HS-5 (cell line): ENCODE results near the gene AGPAT3.

Experiments used
- DNase-seq: peaks from one replicate; pipeline ENCODE4 v3.0.0-alpha.2; 2012; ENCODE audit warnings: low read depth

The AGPAT3 gene

DNA sequence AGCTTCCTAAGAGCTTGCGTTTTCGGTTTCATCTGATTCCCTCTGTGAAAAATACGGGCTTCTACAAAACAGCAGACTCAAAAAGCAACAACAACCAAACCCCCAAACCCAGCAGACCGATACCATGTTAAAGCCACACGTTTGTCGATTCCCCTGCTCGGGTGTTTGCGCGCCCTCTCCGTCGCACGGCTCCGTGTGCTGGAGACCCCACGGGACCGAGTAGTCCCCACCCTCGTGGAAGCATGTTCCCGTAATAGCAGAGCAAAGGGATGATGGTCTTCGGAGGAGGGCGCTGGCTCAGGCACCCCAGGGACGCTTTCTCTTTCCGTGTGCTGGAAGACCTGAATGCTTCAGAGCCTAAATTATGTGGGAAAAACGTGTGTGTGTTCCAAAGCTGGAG is 42.7 kb downstream of the AGPAT3 start:
- DNase-seq = no peak

DNA sequence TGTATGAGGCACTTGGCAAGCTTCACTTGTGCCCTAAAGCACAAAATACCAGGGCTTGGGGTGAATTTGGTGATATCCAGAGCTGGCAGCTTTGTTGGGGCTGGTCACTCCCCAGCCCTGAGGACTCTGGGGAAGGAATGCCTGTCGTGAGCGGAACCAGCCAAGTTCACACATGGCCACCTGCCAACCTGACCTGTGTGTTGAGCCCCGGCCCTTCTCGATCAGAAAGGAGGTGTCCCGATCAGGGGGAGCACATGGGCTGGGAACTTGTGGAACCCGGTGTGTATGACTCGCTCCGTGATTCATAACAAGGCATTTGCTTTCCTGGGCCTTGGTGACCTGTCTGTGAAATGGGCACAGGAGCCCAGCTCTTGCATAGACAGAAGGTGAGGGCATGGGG is 43.1 kb downstream of the AGPAT3 start:
- DNase-seq = no peak

DNA sequence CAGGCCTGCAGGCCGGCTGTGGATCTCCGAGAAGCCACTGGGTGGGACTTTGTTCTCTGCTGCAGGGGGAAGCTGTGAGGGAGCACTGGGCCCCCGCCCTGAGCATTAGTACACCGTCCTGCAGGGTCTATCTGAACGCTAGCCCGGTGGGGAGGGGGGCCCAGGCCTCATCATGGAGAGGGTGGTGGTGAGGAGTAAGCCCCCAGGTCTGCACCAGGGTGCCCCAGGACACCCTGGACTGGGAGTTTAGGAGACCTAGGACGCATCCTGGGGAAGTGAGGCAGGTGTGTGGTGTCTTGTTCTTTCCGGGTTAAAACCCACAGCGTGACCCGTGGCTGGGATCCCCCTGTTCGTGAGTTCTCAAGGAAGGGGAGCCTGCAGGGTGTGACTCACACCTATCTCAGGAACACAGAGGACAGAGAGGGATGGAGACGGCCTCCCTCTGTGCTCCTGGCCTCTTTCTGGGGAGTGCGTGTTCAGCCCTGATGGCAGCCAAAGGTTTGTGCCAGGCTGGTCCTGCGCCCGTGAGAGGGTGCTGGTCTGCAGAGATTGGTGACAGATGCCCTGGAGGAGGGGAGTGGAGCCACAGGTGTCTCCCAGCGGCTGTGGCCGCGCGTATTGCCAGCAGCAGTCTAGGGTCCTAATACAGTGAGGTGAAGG is 44.8 kb downstream of the AGPAT3 start:
- no peak for DNase-seq

DNA sequence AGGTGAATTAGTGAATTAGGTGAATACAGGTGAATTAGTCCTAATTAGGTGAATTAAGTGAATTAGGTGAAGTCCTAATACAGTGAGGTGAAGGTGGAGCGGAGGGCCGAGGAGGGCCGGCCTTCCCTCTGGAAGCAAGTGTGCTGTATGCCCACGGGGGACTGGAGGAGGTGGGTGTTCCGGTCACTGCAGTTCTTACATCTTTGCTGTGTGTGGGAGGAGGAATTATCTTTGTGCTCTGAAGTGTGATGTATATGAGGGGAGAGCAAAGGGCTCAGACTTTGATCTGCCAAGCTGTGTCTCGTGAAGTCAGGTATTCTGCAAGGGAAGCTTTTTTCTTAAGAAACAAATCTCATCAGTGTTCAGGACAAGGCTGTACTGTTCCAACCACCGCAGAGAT is 45.4 kb downstream of the AGPAT3 start:
- no peak for DNase-seq

DNA sequence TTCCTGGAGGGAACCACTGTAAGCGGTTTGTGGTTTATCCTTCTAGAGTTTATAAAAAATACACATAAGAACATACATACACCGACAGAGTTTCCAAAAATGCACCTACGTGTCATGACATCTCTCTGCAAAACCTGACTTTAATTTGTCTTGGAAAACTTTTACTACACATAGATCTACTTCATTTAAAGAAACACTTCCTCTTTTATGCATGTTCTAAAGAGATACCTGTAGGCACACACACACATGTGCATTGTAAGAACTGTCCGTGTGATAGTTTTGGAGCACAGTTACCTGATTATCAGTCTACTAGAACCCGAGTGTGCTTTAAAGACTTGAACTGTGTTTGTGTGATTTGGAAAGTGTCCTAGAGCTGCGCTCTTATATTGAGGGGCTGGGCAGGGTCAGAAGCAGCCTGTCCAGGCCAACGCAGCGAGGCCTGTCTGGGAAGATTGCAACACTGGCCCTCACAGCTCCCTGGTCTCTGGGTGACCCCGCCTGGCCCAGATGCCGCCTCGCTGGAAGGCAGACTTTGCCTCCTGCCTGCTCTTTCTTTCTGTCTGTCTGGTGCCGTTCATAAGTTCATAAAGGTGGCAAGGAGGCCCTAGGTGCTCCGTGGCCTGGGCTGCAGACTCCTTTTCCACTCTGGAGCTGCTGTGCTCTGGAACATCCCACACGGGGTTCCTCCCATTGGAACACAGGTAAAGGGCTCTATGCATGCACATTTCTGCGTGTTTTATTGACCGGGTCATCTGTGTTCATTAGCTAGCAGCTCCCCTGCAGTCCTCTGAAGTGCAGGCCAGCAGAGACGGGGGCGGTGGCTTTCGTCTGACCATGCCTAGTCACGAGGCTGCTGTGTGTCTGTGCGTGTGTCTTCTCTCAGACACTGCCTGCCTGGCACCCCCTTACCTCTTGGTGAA is 46.3 kb downstream of the AGPAT3 start:
- DNase-seq = no peak

DNA sequence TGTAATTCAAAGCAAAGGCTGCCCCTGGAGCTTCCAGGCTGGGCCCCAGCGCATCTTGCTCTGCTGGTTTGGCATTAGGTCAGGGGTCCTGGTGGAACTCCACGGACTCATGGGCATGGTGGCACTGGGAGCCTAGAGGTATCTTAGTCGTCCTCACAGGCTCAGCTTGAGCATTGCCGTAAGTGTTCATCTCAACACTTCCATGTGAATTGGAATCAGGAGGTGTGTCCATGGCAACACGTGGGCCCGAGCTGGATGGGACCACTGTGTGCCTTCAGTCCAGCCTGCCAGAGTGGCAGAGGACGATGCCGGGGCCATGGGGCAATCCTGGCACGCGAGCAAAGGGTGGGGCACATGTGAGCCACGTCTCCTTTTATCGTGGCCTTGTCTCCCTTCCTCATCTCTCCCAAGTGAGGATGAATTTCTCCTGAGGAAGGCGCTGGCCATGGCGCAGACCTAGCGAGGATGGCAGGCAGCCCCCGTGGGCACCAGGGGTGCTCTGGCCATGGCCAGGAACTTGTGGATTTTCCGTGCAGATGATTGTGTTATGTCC is 47.0 kb downstream of the AGPAT3 start:
- no peak for DNase-seq

DNA sequence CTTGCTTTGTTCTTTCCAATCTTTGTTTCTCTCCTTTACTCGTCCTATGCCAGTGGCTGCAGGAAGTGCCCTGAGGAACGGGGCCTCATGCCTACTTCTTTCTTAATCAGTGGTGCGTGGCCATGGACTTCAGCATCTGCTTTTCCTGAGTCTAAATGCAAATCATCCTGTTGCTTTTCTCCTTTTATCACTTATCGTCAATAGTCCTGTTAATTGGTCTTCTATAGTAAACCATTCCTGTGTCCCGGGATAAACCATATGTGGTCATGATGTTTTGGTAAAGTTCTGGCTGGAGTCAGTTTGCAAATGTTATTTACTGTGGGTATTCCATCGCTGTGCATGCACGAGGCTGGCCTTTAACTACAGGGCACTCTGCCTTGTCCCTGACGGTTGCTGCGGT is 47.5 kb downstream of the AGPAT3 start:
- DNase-seq = no peak

DNA sequence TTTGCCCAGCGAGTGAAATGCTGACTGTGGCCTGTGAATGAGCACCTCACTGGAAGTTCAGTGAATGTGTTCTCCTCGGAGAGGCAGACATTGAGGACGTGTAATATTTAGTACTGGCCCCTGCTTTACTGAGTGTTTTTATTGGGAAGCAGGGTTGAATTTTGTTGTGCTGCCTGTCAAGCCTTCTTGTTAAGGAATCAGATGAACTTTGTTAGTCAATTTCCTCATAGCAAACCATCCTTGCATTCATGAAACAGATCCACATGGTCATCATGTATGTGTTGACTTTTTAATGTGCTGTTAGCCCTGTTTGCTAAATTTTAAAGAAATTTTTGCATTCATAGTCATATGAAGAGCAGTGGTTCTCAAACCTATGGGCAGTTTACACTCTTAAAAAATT is 47.9 kb downstream of the AGPAT3 start:
- DNase-seq = no peak

DNA sequence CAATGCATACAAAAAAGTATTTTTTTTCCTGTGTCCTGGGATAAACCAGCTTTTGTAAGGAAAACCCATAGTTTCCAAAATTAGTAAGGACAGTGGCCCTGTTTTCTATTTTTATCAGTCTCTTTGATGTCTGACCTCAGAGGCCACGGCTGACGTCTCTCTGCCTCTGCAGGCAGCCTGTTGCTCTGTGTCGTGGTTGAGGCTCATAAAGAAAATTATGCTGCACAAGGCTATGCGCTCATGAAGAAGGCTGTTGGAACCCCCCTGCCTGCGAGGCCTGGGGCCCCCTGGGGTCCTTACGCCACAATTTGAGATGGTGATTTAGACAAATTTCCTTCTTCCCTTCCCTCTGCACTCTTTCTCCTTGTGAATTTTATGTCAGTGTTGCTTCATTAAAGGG is 48.9 kb downstream of the AGPAT3 start:
- DNase-seq = no peak

DNA sequence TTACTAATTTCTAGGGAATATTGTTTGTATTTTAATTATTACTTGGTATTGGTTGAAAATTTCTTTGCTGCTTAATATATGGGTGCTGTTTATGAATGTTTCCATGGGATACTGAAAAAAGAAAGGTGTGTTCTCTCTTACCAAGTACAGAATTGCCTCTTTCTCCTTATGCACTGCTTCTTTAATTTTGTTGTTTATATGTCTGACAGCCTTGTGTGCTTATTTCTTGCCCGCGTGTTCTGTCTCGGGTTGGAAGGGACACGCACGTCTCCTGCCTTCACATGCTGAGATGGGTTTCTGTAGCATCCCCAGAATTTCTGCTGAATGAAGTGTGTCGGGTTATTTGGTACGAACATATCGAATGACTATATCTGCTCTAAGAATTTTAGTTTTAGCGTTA is 51.1 kb downstream of the AGPAT3 start:
- no peak for DNase-seq

DNA sequence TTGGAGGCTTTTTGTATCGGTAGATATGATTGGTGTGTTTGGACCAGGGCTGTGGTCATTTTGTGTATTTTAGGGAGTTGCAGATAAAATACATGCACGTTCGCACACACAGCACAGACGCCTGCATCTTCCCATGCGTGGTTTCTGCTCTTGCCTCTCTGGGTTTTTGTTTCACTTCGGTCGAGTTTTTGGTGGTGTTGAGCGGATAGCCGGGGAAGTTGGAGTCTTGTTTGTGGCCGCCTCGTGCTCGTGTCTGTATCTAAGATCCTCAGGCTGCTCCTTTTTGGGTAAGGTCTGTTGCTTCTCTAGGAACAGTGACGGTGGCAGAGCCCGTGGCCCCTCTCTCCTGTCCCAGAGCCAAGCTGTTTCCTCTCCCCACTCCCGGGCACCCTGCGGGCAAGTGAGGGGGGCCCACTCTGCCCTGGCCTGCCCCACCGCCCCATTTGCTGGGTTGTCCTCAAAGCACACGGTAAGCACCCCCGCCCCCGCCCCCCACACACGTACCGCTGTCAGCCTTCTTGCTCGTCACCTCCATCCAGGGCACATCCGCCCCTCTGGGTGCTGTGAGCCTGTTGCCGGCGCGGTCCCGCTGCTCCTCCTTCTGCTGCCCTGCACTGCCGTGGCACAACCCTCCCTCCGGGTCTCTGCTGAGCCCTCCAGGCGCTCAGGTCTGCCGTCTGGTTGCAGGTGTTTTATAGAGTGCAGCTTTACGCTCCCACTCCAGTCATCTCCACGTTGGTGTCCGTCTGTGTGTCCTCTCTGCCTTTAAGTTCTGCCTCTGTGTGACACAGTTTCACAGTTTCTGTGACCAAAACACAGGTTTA is 51.9 kb downstream of the AGPAT3 start:
- DNase-seq = no peak

DNA sequence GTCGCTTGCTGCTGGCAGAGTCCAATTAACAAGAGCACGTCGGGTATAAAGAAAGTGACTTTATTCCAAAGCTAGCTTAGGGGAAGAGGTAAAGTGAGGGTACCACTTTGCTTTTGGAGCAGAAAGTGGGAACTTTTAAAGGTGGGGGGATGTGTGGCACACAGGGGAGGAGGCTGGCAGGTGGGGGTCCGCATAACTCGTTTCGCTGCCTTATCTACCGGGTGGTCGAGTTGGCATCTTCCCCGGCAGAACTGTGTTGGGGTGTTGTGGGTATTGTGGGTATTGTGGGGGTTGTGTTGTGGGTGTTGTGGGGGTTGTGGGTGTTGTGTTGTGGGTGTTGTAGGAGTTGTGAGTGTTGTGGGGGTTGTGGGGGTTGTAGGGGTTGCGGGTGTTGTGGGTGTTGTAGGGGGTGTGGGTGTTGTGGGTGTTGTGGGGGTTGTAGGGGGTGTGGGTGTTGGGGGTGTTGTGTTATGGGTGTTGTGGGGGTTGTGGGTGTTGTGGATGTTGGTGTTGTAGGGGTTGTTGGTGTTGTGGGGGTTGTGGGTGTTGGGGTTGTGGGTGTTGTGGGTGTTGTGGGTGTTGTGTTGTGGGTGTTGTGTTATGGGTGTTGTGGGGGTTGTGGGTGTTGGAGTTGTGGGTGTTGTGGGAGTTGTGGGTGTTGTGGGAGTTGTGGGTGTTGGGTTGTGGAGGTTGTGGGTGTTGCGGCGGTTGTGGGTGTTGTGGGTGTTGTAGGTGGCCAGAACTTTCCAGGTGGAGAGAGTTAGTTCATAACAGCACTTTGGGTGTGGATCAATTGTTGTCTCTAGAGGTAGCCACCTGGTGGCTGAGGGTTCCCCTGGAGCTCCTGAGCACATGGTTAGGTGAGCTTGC is 52.7 kb downstream of the AGPAT3 start:
- no peak for DNase-seq

DNA sequence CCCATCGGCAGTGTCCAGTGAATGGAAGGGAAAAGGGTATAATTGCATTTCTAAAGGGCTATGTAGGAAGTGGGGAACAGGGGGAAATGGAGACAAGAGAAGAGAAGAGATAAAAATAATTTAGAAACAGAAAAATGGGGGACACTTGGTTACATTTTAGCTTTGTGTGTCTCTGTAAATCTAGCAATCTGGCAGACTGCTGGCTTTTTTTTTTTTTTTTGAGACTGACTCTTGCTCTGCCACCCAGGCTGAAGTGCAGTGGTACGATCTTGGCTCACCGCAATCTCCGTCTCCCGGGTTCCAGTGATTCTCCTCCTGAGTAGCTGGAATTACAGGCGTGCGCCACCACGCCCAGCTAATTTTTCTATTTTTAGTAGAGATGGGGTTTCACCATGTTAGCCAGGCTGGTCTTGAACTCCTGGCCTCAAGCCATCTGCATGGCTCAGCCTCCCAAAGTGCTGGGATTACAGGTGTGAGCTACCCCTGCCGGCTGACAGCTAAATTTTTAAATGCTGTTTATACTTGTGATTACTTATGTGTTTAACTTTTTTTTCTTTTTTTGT is 53.4 kb downstream of the AGPAT3 start:
- no peak for DNase-seq

DNA sequence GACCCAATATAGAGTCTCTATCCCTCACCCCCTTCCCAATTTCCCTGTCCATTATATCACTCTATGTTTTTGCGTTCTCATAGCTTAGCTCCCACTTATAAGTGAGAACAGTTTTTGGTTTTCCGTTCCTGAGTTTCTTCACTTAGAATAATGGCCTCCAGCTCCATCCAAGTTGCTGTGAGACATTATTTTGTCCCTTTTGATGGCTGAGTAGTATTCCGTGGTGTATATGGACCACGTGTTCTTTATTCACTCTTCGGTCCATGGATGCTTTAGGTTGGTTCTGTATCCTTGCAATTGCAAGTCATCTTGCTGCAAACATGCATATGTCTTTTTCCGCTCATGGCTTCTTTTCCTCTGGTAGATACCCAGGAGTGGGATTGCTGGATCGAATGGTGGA is 54.3 kb downstream of the AGPAT3 start:
- DNase-seq = no peak

DNA sequence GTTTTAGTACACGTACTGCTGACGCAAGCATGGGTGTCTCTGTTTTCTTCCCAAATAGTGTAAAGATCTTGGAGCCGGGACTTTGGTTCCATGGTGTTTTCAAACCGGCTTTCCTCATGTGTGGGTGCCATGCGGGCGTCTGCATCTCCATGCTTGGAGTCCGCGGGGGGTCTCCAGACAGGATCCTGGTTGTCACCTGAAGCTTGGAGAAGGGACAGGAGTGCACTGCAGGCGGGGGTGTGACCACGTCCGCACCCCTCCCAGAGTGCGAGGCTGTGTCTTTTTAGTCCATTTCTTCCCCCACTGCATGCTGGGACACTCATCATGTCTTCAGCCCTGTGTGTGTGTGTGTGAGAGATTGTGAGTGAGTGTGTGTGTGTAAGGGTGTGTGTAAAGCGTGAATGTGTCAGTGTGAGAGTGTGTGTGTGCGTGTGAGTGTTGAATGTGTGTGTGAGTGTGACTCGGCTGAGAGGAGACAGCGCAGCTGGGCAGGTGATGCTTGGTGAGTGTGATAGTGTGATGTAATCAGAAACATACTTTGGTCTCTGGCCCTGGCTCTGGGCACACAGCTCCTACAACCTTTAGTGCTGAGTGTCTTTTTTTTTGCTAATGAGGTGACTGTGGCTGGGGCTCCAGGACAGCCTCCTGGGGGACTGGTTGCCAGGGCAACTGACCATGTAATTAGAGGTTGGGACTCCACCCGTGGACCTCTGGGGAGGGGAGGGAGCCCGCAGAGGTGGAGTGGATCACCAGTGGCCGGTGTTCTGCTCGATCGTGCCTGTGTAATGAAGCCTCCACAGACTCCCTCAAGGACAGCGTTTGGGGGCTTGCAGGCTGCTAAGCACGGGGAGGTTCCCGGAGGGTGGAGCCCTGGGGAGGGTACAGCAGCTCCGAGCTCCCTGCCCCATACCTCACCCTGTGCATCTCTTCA is 55.1 kb downstream of the AGPAT3 start:
- DNase-seq = no peak

DNA sequence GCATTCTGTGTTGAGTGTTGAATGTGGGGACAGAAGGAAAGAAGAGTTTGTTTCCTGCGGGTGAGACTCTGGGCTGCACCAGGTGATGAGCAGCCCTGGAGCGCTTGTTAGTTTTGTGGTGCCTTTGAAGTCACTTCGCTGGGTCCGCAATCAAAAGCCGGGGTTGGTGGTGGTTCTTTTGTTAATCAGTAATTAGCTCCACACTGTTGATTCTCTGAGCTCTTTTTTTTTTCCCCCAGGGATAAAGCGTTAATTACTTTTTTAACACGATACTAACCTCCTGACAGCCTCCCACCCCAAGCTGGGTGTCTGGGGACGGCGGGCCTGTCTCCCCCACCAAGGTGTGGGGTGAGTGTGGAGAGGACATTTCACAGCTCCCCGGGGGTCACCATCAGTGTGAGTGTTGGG is 56.6 kb downstream of the AGPAT3 start:
- DNase-seq = no peak

DNA sequence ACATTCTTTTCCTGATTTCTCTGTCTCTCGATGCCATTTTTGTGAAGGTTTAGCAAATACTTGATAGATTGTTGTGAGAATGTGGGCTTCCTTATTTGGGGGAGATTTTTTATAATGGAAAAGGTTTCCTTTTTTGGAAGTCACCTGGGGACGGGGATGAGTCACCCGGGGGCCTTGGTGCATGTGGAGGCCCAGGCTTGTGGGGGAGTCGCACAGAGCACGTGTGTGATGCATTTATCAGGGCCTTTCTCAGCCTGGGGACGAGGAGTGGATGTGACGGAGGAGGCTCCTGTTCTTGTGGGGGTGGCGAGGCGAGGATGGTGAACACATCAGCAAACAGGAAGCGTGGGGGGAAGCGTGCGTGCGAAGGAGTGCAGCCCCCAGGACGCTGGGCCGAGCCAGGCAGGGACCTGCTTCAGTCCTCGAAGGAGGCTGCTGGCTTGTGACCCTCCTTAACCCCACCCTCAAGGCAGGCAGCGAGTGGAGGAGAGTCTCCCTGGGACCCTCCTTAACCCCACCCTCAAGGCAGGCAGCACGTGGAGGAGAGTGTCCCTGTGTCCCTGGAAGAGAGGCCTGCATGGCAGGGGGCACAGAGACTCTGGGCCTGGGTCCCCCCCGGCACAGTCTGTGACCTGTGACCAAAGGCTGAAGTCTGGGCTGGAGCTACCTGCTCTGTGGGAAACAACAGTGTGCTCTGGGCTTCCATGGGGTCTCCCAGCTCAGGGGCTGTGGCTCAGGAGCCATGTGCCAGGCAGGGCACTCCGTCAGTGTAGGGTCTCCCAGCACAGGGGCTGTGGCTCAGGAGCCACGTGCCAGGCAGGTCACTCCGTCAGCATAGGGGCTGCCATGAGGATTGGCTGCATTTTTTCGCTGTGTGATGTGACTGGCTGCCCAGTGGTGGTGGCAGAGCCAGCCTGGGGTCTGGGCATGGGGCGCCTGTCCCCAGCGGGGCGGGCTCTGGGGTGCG is 57.2 kb downstream of the AGPAT3 start:
- DNase-seq = no peak

DNA sequence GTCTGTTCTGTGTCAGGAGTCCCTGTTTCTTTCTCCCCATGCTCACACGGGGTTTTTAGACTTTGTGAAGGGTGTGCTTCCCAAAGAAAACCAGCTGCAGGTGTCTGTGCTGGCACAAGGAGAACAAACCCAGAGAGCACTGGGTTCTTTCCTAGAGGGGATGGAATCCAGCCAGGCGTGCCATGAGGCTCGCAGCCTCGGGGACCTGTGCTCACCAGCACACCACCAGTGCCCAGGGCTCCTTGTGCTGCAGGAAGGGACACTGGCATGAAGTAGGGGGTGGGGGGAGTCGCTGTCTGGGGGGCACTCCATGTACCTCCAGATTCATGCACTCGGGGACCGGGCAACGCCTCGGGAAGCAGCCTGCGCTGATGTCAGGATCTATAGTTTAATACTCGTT is 57.9 kb downstream of the AGPAT3 start:
- DNase-seq = no peak

DNA sequence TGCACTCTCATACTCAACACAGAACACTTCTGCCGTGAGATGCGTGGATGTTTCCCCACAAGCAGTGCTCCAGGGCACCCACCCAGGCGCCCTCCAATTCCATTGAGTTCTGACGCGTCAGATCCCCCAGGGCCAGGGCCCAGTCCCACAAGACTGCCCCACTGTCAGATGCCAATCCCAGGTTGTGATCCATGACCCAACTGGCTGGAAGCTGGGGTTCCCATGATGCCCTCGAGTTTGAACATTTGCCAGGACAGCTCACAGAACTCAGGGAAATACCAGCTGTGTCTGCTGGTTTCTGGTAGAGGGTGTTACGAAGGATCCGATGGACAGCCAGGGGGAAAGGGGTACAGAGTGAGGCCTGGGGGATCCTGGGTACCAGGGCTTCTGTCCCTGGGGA is 58.4 kb downstream of the AGPAT3 start:
- DNase-seq = no peak
